ENCODE measurements around the gene PATZ1. TPM values are rescaled to one million over a fixed set of nuclear protein-coding genes. Genes with fewer than 3 reads are reported as not detected.

The PATZ1 gene
- polyA plus RNA-seq, 2 of the 4 experiments (the other 2 are of a cell fraction), result 16.4 to 18.2 TPM

DNA sequence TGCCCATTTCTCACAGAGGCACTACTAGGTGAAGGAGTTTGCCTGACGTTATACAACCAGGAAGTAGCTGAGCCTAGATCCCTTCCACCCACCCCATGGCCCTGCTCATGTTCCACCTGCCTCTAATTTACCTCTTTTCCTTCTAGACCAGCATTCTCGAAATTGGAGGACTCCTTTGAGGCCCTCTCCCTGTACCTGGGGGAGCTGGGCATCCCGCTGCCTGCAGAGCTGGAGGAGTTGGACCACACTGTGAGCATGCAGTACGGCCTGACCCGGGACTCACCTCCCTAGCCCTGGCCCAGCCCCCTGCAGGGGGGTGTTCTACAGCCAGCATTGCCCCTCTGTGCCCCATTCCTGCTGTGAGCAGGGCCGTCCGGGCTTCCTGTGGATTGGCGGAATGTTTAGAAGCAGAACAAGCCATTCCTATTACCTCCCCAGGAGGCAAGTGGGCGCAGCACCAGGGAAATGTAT, 68.0 kb downstream of the PATZ1 start:
- CTCF ChIA-PET, result interaction anchor here (0.6 to 2.2 kb wide), 5 partner anchors 11 to 193 kb away, joined by 3 to 7 read pairs (median 3); partner anchors contain the start of genes PIK3IP1 and SELENOM
- 81% methylated on average over 8 of the region's 9 CpGs for WGBS (ENCODE audit: missing lambda C conversion rate)
- DNase-seq (ENCODE audit: low read depth in 1 of 2, low spot score in 1 of 2) (no peak), FAIRE-seq (no peak), ATAC-seq (no peak)
- Histone ChIP-seq H3K4me3 (no peak overlapping the region), H3K4me1 (no peaks in the 10 kb centered on the region), H3K9me3 (no peaks in the 10 kb centered on the region), H3K4me2 (no peak overlapping the region), H3K27ac (no peak overlapping the region)
- POLR2A ChIA-PET, result no interaction called here
- TF ChIP-seq JUNB (IDR thresholded peaks at IDR 0.05), result no peak
- no peak for TF ChIP-seq POLR2A (IDR thresholded peaks at IDR 0.05; ENCODE audit: low read length)
- no peak for TF ChIP-seq POLR2AphosphoS2 (conservative IDR thresholded peaks at IDR 0.05; ENCODE audit: low read length)
- no peak for TF ChIP-seq CBX8 (IDR thresholded peaks at IDR 0.05)
- no peak for TF ChIP-seq ESRRA (IDR thresholded peaks at IDR 0.05; ENCODE audit: borderline replicate concordance, low read length)
- TF ChIP-seq FOSB (CRISPR knock-in tag; IDR thresholded peaks at IDR 0.05), result no peak

DNA sequence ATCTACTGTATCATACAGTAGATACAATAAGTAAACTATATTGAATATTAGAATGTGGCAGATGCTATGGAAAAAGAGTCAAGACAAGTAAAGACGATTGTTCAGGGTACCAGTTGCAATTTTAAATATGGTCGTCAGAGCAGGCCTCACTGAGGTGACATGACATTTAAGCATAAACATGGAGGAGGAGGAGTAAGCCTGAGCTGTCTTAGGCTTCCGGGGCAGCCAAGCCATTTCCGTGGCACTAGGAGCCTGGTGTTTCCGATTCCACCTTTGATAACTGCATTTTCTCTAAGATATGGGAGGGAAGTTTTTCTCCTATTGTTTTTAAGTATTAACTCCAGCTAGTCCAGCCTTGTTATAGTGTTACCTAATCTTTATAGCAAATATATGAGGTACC, 68.4 kb downstream of the PATZ1 start:
- no peak for FAIRE-seq
- CTCF ChIA-PET, result interaction anchor here (0.6 to 2.2 kb wide), 3 partner anchors 10 to 170 kb away, joined by 3 to 7 read pairs (median 3); partner anchors contain the start of gene SELENOM

DNA sequence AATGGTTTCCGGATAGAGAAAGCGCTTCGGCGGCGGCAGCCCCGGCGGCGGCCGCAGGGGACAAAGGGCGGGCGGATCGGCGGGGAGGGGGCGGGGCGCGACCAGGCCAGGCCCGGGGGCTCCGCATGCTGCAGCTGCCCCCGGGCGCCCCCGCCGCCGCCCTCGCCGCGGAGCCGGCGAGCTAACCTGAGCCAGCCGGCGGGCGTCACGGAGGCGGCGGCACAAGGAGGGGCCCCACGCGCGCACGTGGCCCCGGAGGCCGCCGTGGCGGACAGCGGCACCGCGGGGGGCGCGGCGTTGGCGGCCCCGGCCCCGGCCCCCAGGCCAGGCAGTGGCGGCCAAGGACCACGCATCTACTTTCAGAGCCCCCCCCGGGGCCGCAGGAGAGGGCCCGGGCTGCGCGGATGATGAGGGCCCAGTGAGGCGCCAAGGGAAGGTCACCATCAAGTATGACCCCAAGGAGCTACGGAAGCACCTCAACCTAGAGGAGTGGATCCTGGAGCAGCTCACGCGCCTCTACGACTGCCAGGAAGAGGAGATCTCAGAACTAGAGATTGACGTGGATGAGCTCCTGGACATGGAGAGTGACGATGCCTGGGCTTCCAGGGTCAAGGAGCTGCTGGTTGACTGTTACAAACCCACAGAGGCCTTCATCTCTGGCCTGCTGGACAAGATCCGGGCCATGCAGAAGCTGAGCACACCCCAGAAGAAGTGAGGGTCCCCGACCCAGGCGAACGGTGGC, 69.5 kb downstream of the PATZ1 start:
- no peak overlapping the region for H3K27ac ChIP-seq
- ATAC-seq (no peak), DNase-seq (ENCODE audit: low read depth in 1 of 2, low spot score in 1 of 2) (no peak), FAIRE-seq (no peak)
- ChIA-PET POLR2A (no interaction called here), CTCF (interaction anchor here (0.8 to 2.2 kb wide), 2 partner anchors 9 to 169 kb away, joined by 3 to 7 read pairs; partner anchors contain the start of gene SELENOM)
- WGBS (ENCODE audit: missing lambda C conversion rate), result 90% methylated on average over 8 of the region's 69 CpGs
- H3K4me3 ChIP-seq, result no peak overlapping the region
- H3K4me1 ChIP-seq, result no peaks in the 10 kb centered on the region
- no peak for TF ChIP-seq POLR2AphosphoS2 (conservative IDR thresholded peaks at IDR 0.05; ENCODE audit: low read length)
- no peak for TF ChIP-seq SMC3 (IDR thresholded peaks at IDR 0.05)
- TF ChIP-seq, protein P1, sequence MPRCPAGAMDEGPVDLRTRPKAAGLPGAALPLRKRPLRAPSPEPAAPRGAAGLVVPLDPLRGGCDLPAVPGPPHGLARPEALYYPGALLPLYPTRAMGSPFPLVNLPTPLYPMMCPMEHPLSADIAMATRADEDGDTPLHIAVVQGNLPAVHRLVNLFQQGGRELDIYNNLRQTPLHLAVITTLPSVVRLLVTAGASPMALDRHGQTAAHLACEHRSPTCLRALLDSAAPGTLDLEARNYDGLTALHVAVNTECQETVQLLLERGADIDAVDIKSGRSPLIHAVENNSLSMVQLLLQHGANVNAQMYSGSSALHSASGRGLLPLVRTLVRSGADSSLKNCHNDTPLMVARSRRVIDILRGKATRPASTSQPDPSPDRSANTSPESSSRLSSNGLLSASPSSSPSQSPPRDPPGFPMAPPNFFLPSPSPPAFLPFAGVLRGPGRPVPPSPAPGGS (IDR thresholded peaks at IDR 0.05), result no peak
- no peak for TF ChIP-seq JUNB (IDR thresholded peaks at IDR 0.05)
- TF ChIP-seq FOXS1 (CRISPR knock-in tag; IDR thresholded peaks at IDR 0.05), result no peak
- TF ChIP-seq CHD4 (IDR thresholded peaks at IDR 0.05; ENCODE audit: borderline replicate concordance), result no peak
- no peak overlapping the region for H3K4me2 ChIP-seq
- no peaks in the 10 kb centered on the region for H3K9me3 ChIP-seq

More for the DNA sequence above, 68.4 kb downstream of the PATZ1 start:
- DNase-seq (ENCODE audit: low read depth in 1 of 2, low spot score in 1 of 2), result no peak
- Histone ChIP-seq H3K4me2 (no peak overlapping the region), H3K4me1 (no peaks in the 10 kb centered on the region), H3K9me3 (no peaks in the 10 kb centered on the region), H3K4me3 (no peak overlapping the region), H3K27ac (no peak overlapping the region)
- WGBS (ENCODE audit: missing lambda C conversion rate), result 84% methylated on average over 5 of the region's 5 CpGs
- TF ChIP-seq KDM1A (IDR thresholded peaks at IDR 0.05; ENCODE audit: low read depth), result no peak
- TF ChIP-seq, protein P2, sequence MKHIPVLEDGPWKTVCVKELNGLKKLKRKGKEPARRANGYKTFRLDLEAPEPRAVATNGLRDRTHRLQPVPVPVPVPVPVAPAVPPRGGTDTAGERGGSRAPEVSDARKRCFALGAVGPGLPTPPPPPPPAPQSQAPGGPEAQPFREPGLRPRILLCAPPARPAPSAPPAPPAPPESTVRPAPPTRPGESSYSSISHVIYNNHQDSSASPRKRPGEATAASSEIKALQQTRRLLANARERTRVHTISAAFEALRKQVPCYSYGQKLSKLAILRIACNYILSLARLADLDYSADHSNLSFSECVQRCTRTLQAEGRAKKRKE (CRISPR knock-in tag; IDR thresholded peaks at IDR 0.05; ENCODE audit: low read depth), result no peak
- no peak for ATAC-seq
- POLR2A ChIA-PET, result no interaction called here

Small RNA genes within 50 kb of the gene (small RNA-seq; reads per million reads assigned to genes)
- gene RNA5SP496 (0 reads per million in 6 experiments), gene RNU6-338P (0 reads per million in 6 experiments)

Other genes with a start within 250 kb of the PATZ1 start
- 14.2 and 15.3 TPM in 2 replicates for gene SELENOM, start 238.8 kb downstream of the PATZ1 start, polyA plus RNA-seq (2011; rRNA removed)
- 46.4 to 50.2 TPM (median 46.5 TPM) in 3 replicates for gene SELENOM, start 238.8 kb downstream of the PATZ1 start, polyA plus RNA-seq (2017; fragmentation: RNase III; extraction: RNeasy Plus Mini Kit Qiagen cat#74134 plus additional on column Dnase treatment)
- gene INPP5J, start 223.4 kb downstream of the PATZ1 start, polyA plus RNA-seq (2011; rRNA removed), result 0.70 and 0.98 TPM in 2 replicates
- gene INPP5J, start 223.4 kb downstream of the PATZ1 start, polyA plus RNA-seq (2017; fragmentation: RNase III; extraction: RNeasy Plus Mini Kit Qiagen cat#74134 plus additional on column Dnase treatment), result 1.3 to 1.8 TPM (median 1.5 TPM) in 3 replicates
- gene PLA2G3, start 205.8 kb downstream of the PATZ1 start, polyA plus RNA-seq (2011; rRNA removed), result not detected in 2 replicates
- not detected in 3 replicates for gene PLA2G3, start 205.8 kb downstream of the PATZ1 start, polyA plus RNA-seq (2017; fragmentation: RNase III; extraction: RNeasy Plus Mini Kit Qiagen cat#74134 plus additional on column Dnase treatment)
- 23.5 and 25.5 TPM in 2 replicates for gene RNF185, start 186.2 kb downstream of the PATZ1 start, polyA plus RNA-seq (2011; rRNA removed)
- gene RNF185, start 186.2 kb downstream of the PATZ1 start, polyA plus RNA-seq (2017; fragmentation: RNase III; extraction: RNeasy Plus Mini Kit Qiagen cat#74134 plus additional on column Dnase treatment), result 12.9 to 14.6 TPM (median 14.0 TPM) in 3 replicates
- 3.1 and 4.9 TPM in 2 replicates for gene LIMK2, start 134.0 kb downstream of the PATZ1 start, polyA plus RNA-seq (2011; rRNA removed)
- gene LIMK2, start 134.0 kb downstream of the PATZ1 start, polyA plus RNA-seq (2017; fragmentation: RNase III; extraction: RNeasy Plus Mini Kit Qiagen cat#74134 plus additional on column Dnase treatment), result 6.4 to 7.3 TPM (median 6.9 TPM) in 3 replicates
- gene PIK3IP1, start 53.9 kb downstream of the PATZ1 start, polyA plus RNA-seq (2011; rRNA removed), result 1.4 and 1.6 TPM in 2 replicates
- gene PIK3IP1, start 53.9 kb downstream of the PATZ1 start, polyA plus RNA-seq (2017; fragmentation: RNase III; extraction: RNeasy Plus Mini Kit Qiagen cat#74134 plus additional on column Dnase treatment), result 0.90 to 1.1 TPM (median 0.93 TPM) in 3 replicates
- 76.1 and 77.5 TPM in 2 replicates for gene DRG1, start 53.3 kb upstream of the PATZ1 start, polyA plus RNA-seq (2011; rRNA removed)
- gene DRG1, start 53.3 kb upstream of the PATZ1 start, polyA plus RNA-seq (2017; fragmentation: RNase III; extraction: RNeasy Plus Mini Kit Qiagen cat#74134 plus additional on column Dnase treatment), result 87.9 to 90.4 TPM (median 89.7 TPM) in 3 replicates
- 14.5 and 15.5 TPM in 2 replicates for gene EIF4ENIF1, start 143.5 kb upstream of the PATZ1 start, polyA plus RNA-seq (2011; rRNA removed)
- gene EIF4ENIF1, start 143.5 kb upstream of the PATZ1 start, polyA plus RNA-seq (2017; fragmentation: RNase III; extraction: RNeasy Plus Mini Kit Qiagen cat#74134 plus additional on column Dnase treatment), result 10.3 to 11.8 TPM (median 11.6 TPM) in 3 replicates
- gene SFI1, start 150.2 kb upstream of the PATZ1 start, polyA plus RNA-seq (2011; rRNA removed), result 6.8 and 11.0 TPM in 2 replicates
- gene SFI1, start 150.2 kb upstream of the PATZ1 start, polyA plus RNA-seq (2017; fragmentation: RNase III; extraction: RNeasy Plus Mini Kit Qiagen cat#74134 plus additional on column Dnase treatment), result 16.1 to 18.4 TPM (median 17.9 TPM) in 3 replicates

All from A549 (cell line).